ENCODE data around the gene ODF2L. TPM values are rescaled to one million over a fixed set of nuclear protein-coding genes. Genes with fewer than 3 reads are reported as not detected.

Gene ODF2L
- total RNA-seq = 10 to 100 TPM; 46.3 to 49.2 TPM

DNA sequence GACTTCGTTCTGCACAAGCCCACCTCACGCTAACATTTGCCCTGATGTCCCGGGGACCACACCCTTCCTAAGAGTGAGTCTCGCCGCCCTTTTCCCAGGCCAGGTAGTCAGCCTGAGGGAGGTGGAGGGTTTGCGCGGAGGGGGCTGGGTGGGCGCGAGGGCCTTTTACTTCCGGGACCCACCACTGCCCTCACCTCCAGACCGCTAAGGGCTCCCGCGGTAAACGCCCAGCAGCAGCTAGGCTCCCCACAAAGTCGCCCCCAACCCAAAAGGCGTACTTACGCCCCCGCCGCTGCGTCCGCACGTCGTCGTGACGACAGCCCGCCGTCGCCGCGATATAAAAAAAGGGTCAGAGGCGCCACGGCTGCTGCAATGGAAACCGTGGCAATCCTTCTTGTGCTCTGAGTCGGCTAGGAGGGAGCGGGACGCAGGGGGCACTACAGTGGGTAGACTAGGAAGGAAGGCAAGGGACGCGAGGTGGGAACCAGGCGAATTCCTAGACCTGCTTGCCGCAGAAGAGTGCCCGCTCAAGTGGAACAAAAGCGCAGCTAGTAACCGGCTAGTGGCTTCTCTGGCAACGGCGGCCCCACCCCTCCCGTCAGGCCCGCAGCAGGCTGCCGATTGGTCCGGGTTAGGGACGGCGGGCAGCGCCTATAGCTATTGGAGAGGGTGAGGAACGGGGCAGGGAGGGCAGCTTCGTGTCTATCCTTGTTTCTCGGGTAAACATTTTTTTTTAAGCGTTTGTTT, at the start of gene ODF2L:
ODF2L (minus strand) TSS at position 573 of the 747 bp plus-strand sequence. CDS start 9,296 bp downstream, outside the sequence.
- ChIA-PET CTCF (interaction anchor here (0.9 to 1.6 kb wide), 5 partner anchors 10 to 311 kb away, joined by 3 to 7 read pairs (median 4); partner anchors contain the start of gene SH3GLB1), POLR2A (interaction anchor here (0.5 to 0.7 kb wide), 2 partner anchors 9 to 939 kb away, joined by 3 read pairs; no protein-coding TSS in a partner anchor)
- Mint-ChIP-seq H3K36me3 (ENCODE audit: low read depth) (peaks cover 25% of the 10 kb centered on the region), H3K27ac (peak within 1 kb of the TSS; percentile 98), H3K27me3 (no peaks in the 10 kb centered on the region), H3K9me3 (peaks cover 4% of the 10 kb centered on the region), H3K4me1 (peaks cover 50% of the 10 kb centered on the region), H3K4me3 (peak within 1 kb of the TSS; percentile 97)
- DNase-seq = peak; percentile 95

- H3K36me3 Mint-ChIP-seq (ENCODE audit: low read depth) = no peaks in the 10 kb centered on the region
- H3K27me3 Mint-ChIP-seq = no peaks in the 10 kb centered on the region
- CTCF ChIA-PET = no interaction called here
- no peak overlapping the region for H3K4me3 Mint-ChIP-seq
- H3K4me1 Mint-ChIP-seq = peaks cover 10% of the 10 kb centered on the region
- no peaks in the 10 kb centered on the region for H3K9me3 Mint-ChIP-seq
- no peak for DNase-seq
- POLR2A ChIA-PET = no interaction called here
- no peak overlapping the region for H3K27ac Mint-ChIP-seq
Measured at GRCh38 chr1:86445919-86446318, 49.8 kb upstream of the ODF2L start.

- peaks cover 10% of the 10 kb centered on the region for H3K4me1 Mint-ChIP-seq
- H3K27me3 Mint-ChIP-seq = peaks cover 9% of the 10 kb centered on the region
- no peak overlapping the region for H3K27ac Mint-ChIP-seq
- no peak overlapping the region for H3K4me3 Mint-ChIP-seq
- no peak for DNase-seq
- no peaks in the 10 kb centered on the region for H3K9me3 Mint-ChIP-seq
- H3K36me3 Mint-ChIP-seq (ENCODE audit: low read depth) = no peaks in the 10 kb centered on the region
- POLR2A ChIA-PET = no interaction called here
- CTCF ChIA-PET = no interaction called here
Measured at GRCh38 chr1:86441997-86442396, 45.9 kb upstream of the ODF2L start.

- POLR2A ChIA-PET = no interaction called here
- DNase-seq = peak; percentile 65
Measured at GRCh38 chr1:86441581-86441980, 45.5 kb upstream of the ODF2L start.

DNA sequence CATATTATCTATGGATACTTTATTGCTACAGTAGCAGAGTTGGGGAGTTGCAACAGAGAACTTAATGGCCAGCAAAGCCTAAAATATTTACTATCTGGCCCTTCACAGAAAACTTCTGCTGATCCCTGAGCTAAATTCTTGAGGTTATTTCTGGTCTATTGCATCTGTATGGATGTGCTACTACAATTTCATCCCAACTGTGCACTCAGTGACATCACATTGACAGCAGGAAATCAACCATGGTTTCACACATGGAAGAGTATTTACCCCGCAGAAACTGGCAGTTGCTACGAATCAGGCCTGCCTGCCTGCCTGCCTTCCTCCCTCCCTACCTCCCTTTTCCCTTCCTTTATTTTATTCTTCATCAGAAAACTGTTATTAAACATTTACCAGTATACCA, 39.9 kb upstream of the ODF2L start:
- no peaks in the 10 kb centered on the region for H3K36me3 Mint-ChIP-seq (ENCODE audit: low read depth)
- H3K9me3 Mint-ChIP-seq = no peaks in the 10 kb centered on the region
- no peaks in the 10 kb centered on the region for H3K4me1 Mint-ChIP-seq
- H3K27me3 Mint-ChIP-seq = peaks cover 17% of the 10 kb centered on the region
- H3K27ac Mint-ChIP-seq = no peak overlapping the region
- POLR2A ChIA-PET = no interaction called here
- no peak overlapping the region for H3K4me3 Mint-ChIP-seq
- CTCF ChIA-PET = interaction anchor here (1.2 kb wide), 1 partner anchor 52 kb away, joined by 4 read pairs; no protein-coding TSS in a partner anchor
- DNase-seq = no peak

More at GRCh38 chr1:86441581-86441980, 45.5 kb upstream of the ODF2L start:
- H3K9me3 Mint-ChIP-seq = no peaks in the 10 kb centered on the region
- H3K27ac Mint-ChIP-seq = peak overlapping the region; percentile 47
- H3K27me3 Mint-ChIP-seq = peaks cover 12% of the 10 kb centered on the region
- no peak overlapping the region for H3K4me3 Mint-ChIP-seq
- H3K4me1 Mint-ChIP-seq = peaks cover 10% of the 10 kb centered on the region
- no peaks in the 10 kb centered on the region for H3K36me3 Mint-ChIP-seq (ENCODE audit: low read depth)
- CTCF ChIA-PET = no interaction called here

- no peaks in the 10 kb centered on the region for H3K4me1 Mint-ChIP-seq
- H3K27me3 Mint-ChIP-seq = peaks cover 17% of the 10 kb centered on the region
- ChIA-PET CTCF (interaction anchor here (1.2 kb wide), 1 partner anchor 51 kb away, joined by 4 read pairs; no protein-coding TSS in a partner anchor), POLR2A (no interaction called here)
- no peaks in the 10 kb centered on the region for H3K36me3 Mint-ChIP-seq (ENCODE audit: low read depth)
- no peak overlapping the region for H3K27ac Mint-ChIP-seq
- H3K9me3 Mint-ChIP-seq = no peaks in the 10 kb centered on the region
- no peak overlapping the region for H3K4me3 Mint-ChIP-seq
- no peak for DNase-seq
Measured at GRCh38 chr1:86435327-86435726, 39.2 kb upstream of the ODF2L start.

DNA sequence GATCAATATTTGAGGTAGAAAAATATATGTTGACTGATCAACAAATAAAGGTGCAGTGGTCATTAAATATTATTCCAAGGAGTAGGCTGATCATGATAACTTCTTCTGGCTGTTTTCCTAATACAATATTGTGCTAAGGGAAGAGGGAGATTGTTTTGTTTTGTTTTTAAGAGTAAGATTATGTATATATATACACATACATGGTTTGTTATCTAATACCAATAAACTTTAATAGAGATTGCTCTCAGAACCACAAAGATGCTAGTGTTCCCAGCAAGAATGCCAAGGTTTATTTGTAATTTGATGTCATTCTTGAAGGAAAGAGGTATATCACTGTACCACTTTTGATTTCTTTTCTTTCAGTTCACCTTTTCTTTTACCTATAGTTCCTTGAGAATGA, 37.9 kb upstream of the ODF2L start:
- H3K9me3 Mint-ChIP-seq = no peaks in the 10 kb centered on the region
- DNase-seq = no peak
- POLR2A ChIA-PET = no interaction called here
- H3K4me3 Mint-ChIP-seq = no peak overlapping the region
- CTCF ChIA-PET = no interaction called here
- peaks cover 14% of the 10 kb centered on the region for H3K27me3 Mint-ChIP-seq
- no peak overlapping the region for H3K27ac Mint-ChIP-seq
- no peaks in the 10 kb centered on the region for H3K4me1 Mint-ChIP-seq
- no peaks in the 10 kb centered on the region for H3K36me3 Mint-ChIP-seq (ENCODE audit: low read depth)

DNA sequence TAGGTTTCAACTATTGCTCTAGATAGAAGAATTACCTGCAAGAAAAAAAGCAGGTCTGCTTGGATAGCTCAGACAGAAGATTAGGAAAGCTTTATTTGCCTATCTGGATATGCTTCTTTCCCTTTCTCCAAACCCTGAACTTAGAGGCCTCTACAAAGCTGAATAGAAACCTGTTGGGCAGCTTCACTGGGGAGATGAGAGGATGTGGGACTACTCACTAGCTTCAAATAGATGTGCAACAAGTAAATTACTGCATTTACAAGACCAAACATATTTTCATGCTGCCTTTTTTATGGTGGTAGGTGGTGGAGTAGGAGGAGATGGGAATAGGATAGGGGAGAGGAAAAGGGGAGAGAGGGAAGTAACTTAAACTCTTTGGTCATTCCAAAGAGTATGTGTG, 34.3 kb upstream of the ODF2L start:
- Mint-ChIP-seq H3K36me3 (ENCODE audit: low read depth) (no peaks in the 10 kb centered on the region), H3K27me3 (peaks cover 8% of the 10 kb centered on the region), H3K4me1 (no peaks in the 10 kb centered on the region), H3K9me3 (no peaks in the 10 kb centered on the region), H3K4me3 (no peak overlapping the region), H3K27ac (no peak overlapping the region)
- ChIA-PET CTCF (interaction anchor here (1.1 kb wide), 1 partner anchor 9 kb away, joined by 3 read pairs; no protein-coding TSS in a partner anchor), POLR2A (no interaction called here)
- DNase-seq = no peak

- H3K9me3 Mint-ChIP-seq = no peaks in the 10 kb centered on the region
- DNase-seq = no peak
- no peaks in the 10 kb centered on the region for H3K4me1 Mint-ChIP-seq
- ChIA-PET POLR2A (no interaction called here), CTCF (interaction anchor here (1.1 kb wide), 1 partner anchor 8 kb away, joined by 3 read pairs; no protein-coding TSS in a partner anchor)
- no peaks in the 10 kb centered on the region for H3K36me3 Mint-ChIP-seq (ENCODE audit: low read depth)
- H3K27ac Mint-ChIP-seq = no peak overlapping the region
- no peak overlapping the region for H3K4me3 Mint-ChIP-seq
- peaks cover 10% of the 10 kb centered on the region for H3K27me3 Mint-ChIP-seq
Measured at GRCh38 chr1:86429835-86430234, 33.7 kb upstream of the ODF2L start.

- Mint-ChIP-seq H3K27me3 (peaks cover 8% of the 10 kb centered on the region), H3K4me1 (no peaks in the 10 kb centered on the region), H3K9me3 (no peaks in the 10 kb centered on the region), H3K27ac (no peak overlapping the region), H3K4me3 (no peak overlapping the region), H3K36me3 (ENCODE audit: low read depth) (no peaks in the 10 kb centered on the region)
- POLR2A ChIA-PET = no interaction called here
- DNase-seq = no peak
- CTCF ChIA-PET = no interaction called here
Measured at GRCh38 chr1:86429122-86429725, 33.1 kb upstream of the ODF2L start.

- ChIA-PET POLR2A (no interaction called here), CTCF (interaction anchor here (1.0 kb wide), 1 partner anchor 14 kb away, joined by 4 read pairs; no protein-coding TSS in a partner anchor)
- Mint-ChIP-seq H3K36me3 (ENCODE audit: low read depth) (no peaks in the 10 kb centered on the region), H3K27me3 (peaks cover 6% of the 10 kb centered on the region), H3K4me3 (no peak within 1 kb of the TSS), H3K4me1 (peaks cover 2% of the 10 kb centered on the region), H3K9me3 (no peaks in the 10 kb centered on the region), H3K27ac (no peak within 1 kb of the TSS)
- no peak for DNase-seq
Measured at GRCh38 chr1:86423873-86424272, 27.8 kb upstream of the ODF2L start, which contains the start of gene CLCA2. CLCA2 (plus strand) TSS chr1:86424171; CDS start chr1:86424248, 77 bp downstream.

DNA sequence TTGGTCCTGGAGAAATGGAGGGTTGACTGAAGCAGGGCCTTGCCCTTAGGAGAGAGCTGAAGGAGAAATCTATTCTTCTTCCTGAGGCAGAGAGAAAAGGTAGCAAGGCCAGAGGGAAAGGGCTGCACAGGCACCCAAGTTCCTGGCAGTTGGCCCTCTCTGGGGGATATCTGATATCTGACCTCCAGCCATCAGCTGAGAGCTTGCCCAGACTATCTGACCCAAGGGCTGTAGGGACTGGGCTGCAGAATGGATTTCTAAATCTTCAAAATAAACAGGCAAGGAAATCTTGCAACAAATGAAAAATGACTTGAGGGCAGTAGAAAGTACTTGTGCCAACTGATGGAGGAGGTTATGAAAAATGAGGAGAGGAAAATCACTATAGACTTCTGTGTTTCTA, 27.4 kb upstream of the ODF2L start:
- ChIA-PET CTCF (interaction anchor here (1.0 kb wide), 1 partner anchor 14 kb away, joined by 4 read pairs; no protein-coding TSS in a partner anchor), POLR2A (no interaction called here)
- Mint-ChIP-seq H3K27ac (no peak overlapping the region), H3K9me3 (no peaks in the 10 kb centered on the region), H3K4me3 (no peak overlapping the region), H3K27me3 (peaks cover 6% of the 10 kb centered on the region), H3K36me3 (ENCODE audit: low read depth) (no peaks in the 10 kb centered on the region), H3K4me1 (peaks cover 2% of the 10 kb centered on the region)
- DNase-seq = no peak

DNA sequence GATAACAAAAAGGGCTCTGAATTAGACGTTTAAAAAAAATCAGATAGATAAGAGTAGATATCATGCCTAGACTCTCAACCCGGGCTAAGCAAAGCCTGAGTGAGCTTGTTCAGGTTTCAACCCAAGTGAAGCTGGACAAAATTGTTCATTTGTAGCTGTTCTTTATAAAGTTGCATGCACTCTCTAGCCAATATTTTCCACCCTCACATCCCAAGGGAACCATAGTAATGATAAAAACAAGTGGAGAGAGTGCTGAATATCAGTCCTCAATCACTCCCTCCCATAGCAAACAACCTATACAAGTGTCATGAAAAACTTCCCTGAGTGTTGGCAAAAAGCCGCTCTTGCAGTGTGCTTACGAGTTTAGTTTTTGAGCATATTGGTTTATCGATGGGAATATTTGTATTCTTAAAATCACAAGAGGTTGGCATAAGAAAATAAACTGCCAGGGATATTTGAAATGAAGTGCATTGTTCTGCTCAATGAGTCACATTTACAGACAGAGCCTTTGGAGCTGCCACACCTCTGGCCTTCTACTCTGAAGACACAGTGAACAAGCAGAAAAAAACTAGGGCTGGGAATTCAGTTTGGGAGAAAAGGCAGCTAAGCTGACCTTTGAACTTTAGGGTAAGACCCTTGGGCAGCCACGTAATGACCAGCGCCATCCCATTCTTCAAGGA, 25.6 kb upstream of the ODF2L start:
- CTCF ChIA-PET = interaction anchor here (1.0 to 1.3 kb wide), 2 partner anchors 9 to 25 kb away, joined by 3 read pairs; no protein-coding TSS in a partner anchor
- Mint-ChIP-seq H3K36me3 (ENCODE audit: low read depth) (no peaks in the 10 kb centered on the region), H3K4me3 (no peak overlapping the region)

More for the DNA sequence above, 25.6 kb upstream of the ODF2L start:
- Mint-ChIP-seq H3K27me3 (peaks cover 6% of the 10 kb centered on the region), H3K4me1 (peaks cover 2% of the 10 kb centered on the region), H3K27ac (no peak overlapping the region), H3K9me3 (no peaks in the 10 kb centered on the region)
- POLR2A ChIA-PET = no interaction called here
- no peak for DNase-seq

Measured in activated CD4-positive, alpha-beta T cell treated with anti-CD3 and anti-CD28 coated beads, Interleukin-2, amount 10 ng/mL, durations not matched to agents 7 days and 5 days (primary cell).